Upper lobe of left lung (tissue), 4 donors: ENCODE results near the gene COL23A1.

Source experiments
- POLR2A ChIP-seq, 4 donors: fragments of 450-650 bp; IDR thresholded peaks; one replicate each; pipeline ENCODE4 v1.5.1; 2016 to 2017; ENCODE audit warnings: antibody characterized with exemption in 4 of 4, mild to moderate bottlenecking in 2 of 4
- TF ChIP-seq, protein P1 (sequence below), 6 experiments: fragments of 450-650 bp in 4 of 6; fragments of 200-600 bp in 2 of 6; sonication (generic) in 2 of 6; IDR thresholded peaks; one replicate each; pipeline ENCODE4 v1.5.1; 2016 to 2019; ENCODE audit warnings: antibody characterized with exemption in 6 of 6

DNA sequence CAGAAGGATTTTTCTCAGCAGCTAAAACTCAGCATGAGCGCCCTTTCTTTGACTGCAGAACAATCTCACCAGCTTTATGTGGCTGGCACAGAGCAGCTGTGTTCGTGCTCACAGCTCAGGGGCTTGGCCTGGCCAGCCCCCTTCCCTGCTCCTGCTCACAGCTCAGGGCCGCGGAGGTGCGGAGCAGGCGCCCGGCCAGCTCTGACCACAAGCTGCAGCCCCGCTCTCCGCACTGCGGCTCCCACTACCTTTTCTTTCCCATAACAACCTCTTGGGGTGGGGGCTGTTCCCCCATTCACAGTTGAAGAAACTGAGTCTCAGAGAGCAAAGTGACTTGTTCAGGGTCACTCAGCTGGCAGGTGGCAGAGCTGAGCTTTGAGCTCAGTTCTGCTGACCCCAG lies 323.6 kb downstream of the COL23A1 start:
- TF ChIP-seq, protein P1, sequence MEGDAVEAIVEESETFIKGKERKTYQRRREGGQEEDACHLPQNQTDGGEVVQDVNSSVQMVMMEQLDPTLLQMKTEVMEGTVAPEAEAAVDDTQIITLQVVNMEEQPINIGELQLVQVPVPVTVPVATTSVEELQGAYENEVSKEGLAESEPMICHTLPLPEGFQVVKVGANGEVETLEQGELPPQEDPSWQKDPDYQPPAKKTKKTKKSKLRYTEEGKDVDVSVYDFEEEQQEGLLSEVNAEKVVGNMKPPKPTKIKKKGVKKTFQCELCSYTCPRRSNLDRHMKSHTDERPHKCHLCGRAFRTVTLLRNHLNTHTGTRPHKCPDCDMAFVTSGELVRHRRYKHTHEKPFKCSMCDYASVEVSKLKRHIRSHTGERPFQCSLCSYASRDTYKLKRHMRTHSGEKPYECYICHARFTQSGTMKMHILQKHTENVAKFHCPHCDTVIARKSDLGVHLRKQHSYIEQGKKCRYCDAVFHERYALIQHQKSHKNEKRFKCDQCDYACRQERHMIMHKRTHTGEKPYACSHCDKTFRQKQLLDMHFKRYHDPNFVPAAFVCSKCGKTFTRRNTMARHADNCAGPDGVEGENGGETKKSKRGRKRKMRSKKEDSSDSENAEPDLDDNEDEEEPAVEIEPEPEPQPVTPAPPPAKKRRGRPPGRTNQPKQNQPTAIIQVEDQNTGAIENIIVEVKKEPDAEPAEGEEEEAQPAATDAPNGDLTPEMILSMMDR (IDR thresholded peaks at IDR 0.05): no peak
- TF ChIP-seq POLR2A (IDR thresholded peaks at IDR 0.05): no peak
